HL-60 (cell line): ENCODE measurements around the gene LMNTD1.
"Not testable (repeated sequence)": the region's sequence is repeated elsewhere in the genome, so short reads cannot be mapped to it uniquely, and the experiment has no call there.

Source experiments
- DNase-seq, 2 experiments: peaks; one replicate each; pipeline ENCODE4 v3.0.0-alpha.2; 2010 to 2020; ENCODE audit warnings: low read depth in 1 of 2, low spot score in 1 of 2
- H3K27ac ChIP-seq: fragments of 250-450 bp; sonication (Bioruptor Pico); replicated peaks from 2 replicates; pipeline ENCODE4 v1.5.1; 2020; ENCODE audit warnings: mild to moderate bottlenecking, moderate library complexity
- H3K27me3 ChIP-seq: fragments of 250-450 bp; sonication (Bioruptor Pico); 2 replicates; pipeline ENCODE4 v1.5.1; 2021; ENCODE audit warnings: mild to moderate bottlenecking, moderate library complexity; ENCODE audit not compliant: insufficient read depth, poor library complexity, severe bottlenecking
- H3K4me3 ChIP-seq: replicated peaks from 2 replicates; pipeline ENCODE4 v1.5.1; 2011; ENCODE audit warnings: mild to moderate bottlenecking, control low read depth, low read length; ENCODE audit not compliant: insufficient read depth
- GABPA ChIP-seq: IDR thresholded peaks from 2 replicates; pipeline ENCODE4 v1.6.1; 2012; ENCODE audit warnings: low read depth
- POLR2AphosphoS5 ChIP-seq: IDR thresholded peaks from 2 replicates; pipeline ENCODE4 v1.6.1; 2012; ENCODE audit warnings: low read depth
- SPI1 ChIP-seq: IDR thresholded peaks from 2 replicates; pipeline ENCODE4 v1.6.1; 2012; ENCODE audit warnings: low read depth, mild to moderate bottlenecking, borderline replicate concordance
- TF ChIP-seq, protein P1 (sequence below): IDR thresholded peaks from one replicate; pipeline ENCODE4 v1.5.1; 2011; ENCODE audit warnings: low read length, control low read depth, inconsistent platforms; ENCODE audit not compliant: insufficient read depth
- TF ChIP-seq, protein P2 (sequence below): IDR thresholded peaks from 2 replicates; pipeline ENCODE4 v1.6.1; 2012; ENCODE audit warnings: low read depth; ENCODE audit not compliant: insufficient replicate concordance

Gene LMNTD1

DNA sequence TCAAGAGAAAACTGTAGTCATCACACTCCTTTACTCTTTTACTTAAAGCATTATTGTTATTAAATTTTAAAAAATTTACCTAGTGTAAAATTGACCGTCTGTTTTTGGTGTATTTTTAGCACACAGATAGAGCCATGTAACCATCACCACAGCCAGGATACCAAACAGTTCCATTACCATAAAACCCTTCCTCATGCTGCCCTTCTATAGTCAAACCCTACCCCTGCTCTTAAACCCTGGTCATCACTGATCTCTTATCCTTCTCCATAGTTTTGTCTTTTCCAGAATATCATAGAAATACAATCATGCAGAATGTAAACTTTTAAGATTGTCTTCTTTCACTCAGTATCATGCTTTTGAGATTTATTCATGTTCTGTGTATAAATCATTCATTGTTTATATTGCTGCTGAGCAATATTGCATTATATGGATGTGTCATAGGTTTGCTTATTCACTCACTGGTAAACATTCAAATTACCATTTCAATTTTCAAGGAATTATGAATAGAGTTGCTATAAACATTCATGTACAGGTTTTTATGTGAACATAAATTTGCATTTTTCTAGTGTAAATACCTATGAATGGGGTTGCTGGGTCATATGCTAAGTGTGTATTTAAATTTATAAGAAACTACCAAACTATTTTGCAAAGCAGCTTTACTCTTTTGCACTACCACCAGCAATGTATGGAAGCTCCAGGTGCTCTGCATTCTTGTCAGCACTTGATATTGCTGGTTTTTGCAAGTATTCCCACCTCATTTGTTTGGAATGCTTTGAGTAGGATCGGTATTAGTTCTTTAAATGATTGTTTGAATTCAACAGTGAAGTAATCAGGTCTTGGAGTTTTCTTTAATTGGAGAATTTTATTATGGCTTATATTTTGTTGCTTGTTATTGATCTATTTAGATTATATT is 125.5 kb downstream of the LMNTD1 start:
- no peak for DNase-seq
- peaks cover 3% of the 10 kb centered on the region for H3K27me3 ChIP-seq
- no peak overlapping the region for H3K4me3 ChIP-seq
- TF ChIP-seq, protein P1, sequence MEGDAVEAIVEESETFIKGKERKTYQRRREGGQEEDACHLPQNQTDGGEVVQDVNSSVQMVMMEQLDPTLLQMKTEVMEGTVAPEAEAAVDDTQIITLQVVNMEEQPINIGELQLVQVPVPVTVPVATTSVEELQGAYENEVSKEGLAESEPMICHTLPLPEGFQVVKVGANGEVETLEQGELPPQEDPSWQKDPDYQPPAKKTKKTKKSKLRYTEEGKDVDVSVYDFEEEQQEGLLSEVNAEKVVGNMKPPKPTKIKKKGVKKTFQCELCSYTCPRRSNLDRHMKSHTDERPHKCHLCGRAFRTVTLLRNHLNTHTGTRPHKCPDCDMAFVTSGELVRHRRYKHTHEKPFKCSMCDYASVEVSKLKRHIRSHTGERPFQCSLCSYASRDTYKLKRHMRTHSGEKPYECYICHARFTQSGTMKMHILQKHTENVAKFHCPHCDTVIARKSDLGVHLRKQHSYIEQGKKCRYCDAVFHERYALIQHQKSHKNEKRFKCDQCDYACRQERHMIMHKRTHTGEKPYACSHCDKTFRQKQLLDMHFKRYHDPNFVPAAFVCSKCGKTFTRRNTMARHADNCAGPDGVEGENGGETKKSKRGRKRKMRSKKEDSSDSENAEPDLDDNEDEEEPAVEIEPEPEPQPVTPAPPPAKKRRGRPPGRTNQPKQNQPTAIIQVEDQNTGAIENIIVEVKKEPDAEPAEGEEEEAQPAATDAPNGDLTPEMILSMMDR: no peak
- TF ChIP-seq POLR2AphosphoS5 (no peak), GABPA (no peak), SPI1 (no peak)
- TF ChIP-seq, protein P2, sequence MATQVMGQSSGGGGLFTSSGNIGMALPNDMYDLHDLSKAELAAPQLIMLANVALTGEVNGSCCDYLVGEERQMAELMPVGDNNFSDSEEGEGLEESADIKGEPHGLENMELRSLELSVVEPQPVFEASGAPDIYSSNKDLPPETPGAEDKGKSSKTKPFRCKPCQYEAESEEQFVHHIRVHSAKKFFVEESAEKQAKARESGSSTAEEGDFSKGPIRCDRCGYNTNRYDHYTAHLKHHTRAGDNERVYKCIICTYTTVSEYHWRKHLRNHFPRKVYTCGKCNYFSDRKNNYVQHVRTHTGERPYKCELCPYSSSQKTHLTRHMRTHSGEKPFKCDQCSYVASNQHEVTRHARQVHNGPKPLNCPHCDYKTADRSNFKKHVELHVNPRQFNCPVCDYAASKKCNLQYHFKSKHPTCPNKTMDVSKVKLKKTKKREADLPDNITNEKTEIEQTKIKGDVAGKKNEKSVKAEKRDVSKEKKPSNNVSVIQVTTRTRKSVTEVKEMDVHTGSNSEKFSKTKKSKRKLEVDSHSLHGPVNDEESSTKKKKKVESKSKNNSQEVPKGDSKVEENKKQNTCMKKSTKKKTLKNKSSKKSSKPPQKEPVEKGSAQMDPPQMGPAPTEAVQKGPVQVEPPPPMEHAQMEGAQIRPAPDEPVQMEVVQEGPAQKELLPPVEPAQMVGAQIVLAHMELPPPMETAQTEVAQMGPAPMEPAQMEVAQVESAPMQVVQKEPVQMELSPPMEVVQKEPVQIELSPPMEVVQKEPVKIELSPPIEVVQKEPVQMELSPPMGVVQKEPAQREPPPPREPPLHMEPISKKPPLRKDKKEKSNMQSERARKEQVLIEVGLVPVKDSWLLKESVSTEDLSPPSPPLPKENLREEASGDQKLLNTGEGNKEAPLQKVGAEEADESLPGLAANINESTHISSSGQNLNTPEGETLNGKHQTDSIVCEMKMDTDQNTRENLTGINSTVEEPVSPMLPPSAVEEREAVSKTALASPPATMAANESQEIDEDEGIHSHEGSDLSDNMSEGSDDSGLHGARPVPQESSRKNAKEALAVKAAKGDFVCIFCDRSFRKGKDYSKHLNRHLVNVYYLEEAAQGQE: no peak
- no peak overlapping the region for H3K27ac ChIP-seq

DNA sequence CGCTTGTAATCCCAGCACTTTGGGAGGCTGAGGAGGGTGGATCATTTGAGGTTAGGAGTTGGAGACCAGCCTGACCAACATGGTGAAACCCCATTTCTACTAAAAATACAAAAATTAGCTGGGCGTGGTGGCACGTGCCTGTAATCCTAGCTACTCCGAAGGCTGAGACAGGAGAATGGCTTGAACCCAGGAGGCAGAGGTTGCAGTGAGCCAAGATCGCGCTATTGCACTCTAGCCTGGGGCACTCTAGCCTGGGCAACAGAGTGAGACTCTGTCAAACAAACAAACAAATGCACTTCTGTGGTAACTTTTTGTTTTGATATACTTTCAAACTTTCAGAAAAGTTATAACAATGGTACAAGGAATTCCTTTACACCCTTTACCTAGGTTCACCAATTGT is 126.3 kb downstream of the LMNTD1 start:
- DNase-seq, H3K27ac ChIP-seq, H3K4me3 ChIP-seq, H3K27me3 ChIP-seq: not testable (repeated sequence)
